H1 (cell line): ENCODE measurements around the gene FAM47A. TPM values are rescaled to one million over a fixed set of nuclear protein-coding genes. Genes with fewer than 3 reads are reported as not detected.

Source experiments
- CTCF ChIA-PET: fragments of 300-600 bp; sonication (Branson Sonifier 250); formaldehyde crosslinking; loops from one replicate; lab custom pipeline; 2021; ENCODE audit not compliant: partially characterized antibody; lab: Charles Lee
- POLR2A ChIA-PET: fragments of 300-600 bp; sonication (Branson Sonifier 250); formaldehyde crosslinking; loops from one replicate; lab custom pipeline; 2021; ENCODE audit warnings: inconsistent platforms; ENCODE audit not compliant: partially characterized antibody; lab: Charles Lee
- DNase-seq, 2 experiments: peaks; one replicate each; pipeline versions ENCODE4 v3.0.0 to v3.0.0-alpha.2; 2010 to 2022; ENCODE audit warnings: low spot score in 2 of 2, low read depth in 1 of 2, mixed read lengths in 1 of 2
- FAIRE-seq: peaks from 2 replicates; lab custom pipeline; 2011; peaks lifted over from hg19 to GRCh38; lab: Jason Lieb, UNC
- H2AFZ ChIP-seq: 2 replicates; pipeline ENCODE4 v1.8.1; 2012; ENCODE audit warnings: low read length, inconsistent platforms
- H2AK5ac ChIP-seq: 2 replicates; pipeline ENCODE4 v1.6.1; 2013; ENCODE audit warnings: low read depth, low read length
- H2BK120ac ChIP-seq: replicated peaks from 2 replicates; pipeline ENCODE3; 2013; ENCODE audit warnings: low read depth, low read length, inconsistent platforms
- H2BK12ac ChIP-seq: 2 replicates; pipeline ENCODE4 v1.6.1; 2013; ENCODE audit warnings: low read depth, low read length
- H2BK15ac ChIP-seq: 2 replicates; pipeline ENCODE4 v1.6.1; 2013; ENCODE audit warnings: low read length
- H2BK20ac ChIP-seq: 2 replicates; pipeline ENCODE4 v1.6.1; 2013; ENCODE audit warnings: low read length
- H2BK5ac ChIP-seq: 2 replicates; pipeline ENCODE4 v1.6.1; 2013; ENCODE audit warnings: low read depth, low read length
- H3K14ac ChIP-seq: 2 replicates; pipeline ENCODE4 v1.6.1; 2013; ENCODE audit warnings: inconsistent platforms; ENCODE audit not compliant: insufficient read length
- H3K18ac ChIP-seq: 2 replicates; pipeline ENCODE4 v1.6.1; 2013; ENCODE audit warnings: low read length; ENCODE audit errors: extremely low read depth
- H3K23ac ChIP-seq: 2 replicates; pipeline ENCODE4 v1.6.1; 2013; ENCODE audit warnings: inconsistent platforms; ENCODE audit not compliant: insufficient read length
- H3K23me2 ChIP-seq: 2 replicates; pipeline ENCODE4 v1.6.1; 2013; ENCODE audit warnings: low read depth, low read length
- H3K27ac ChIP-seq: 2 replicates; pipeline ENCODE4 v1.6.1; 2011; ENCODE audit warnings: low read depth, low read length, inconsistent platforms
- H3K27me3 ChIP-seq, 4 experiments: replicated peaks in 1 of 4; 1 replicate in 1 of 4; 2 replicates in 3 of 4; pipeline versions ENCODE4 v1.6.1 to v1.8.1; 2011 to 2013; ENCODE audit warnings: low read length in 3 of 4, mild to moderate bottlenecking in 3 of 4, inconsistent platforms in 2 of 4, mixed read lengths in 2 of 4, moderate library complexity in 1 of 4; ENCODE audit not compliant: control insufficient read depth in 3 of 4, insufficient read depth in 3 of 4; ENCODE audit errors: extremely low read depth in 1 of 4
- H3K36me3 ChIP-seq, 4 experiments: 2 replicates each; pipeline versions ENCODE4 v1.6.1 to v1.8.1; 2011 to 2013; ENCODE audit warnings: mild to moderate bottlenecking in 4 of 4, low read length in 3 of 4, moderate library complexity in 2 of 4, control low read depth in 1 of 4, inconsistent platforms in 1 of 4; ENCODE audit not compliant: insufficient read depth in 4 of 4, control insufficient read depth in 2 of 4
- H3K4ac ChIP-seq: replicated peaks from 2 replicates; pipeline ENCODE3; 2013; ENCODE audit warnings: low read length, low read depth, mixed read lengths, inconsistent platforms; ENCODE audit not compliant: insufficient read length
- H3K4me1 ChIP-seq, 4 experiments: replicated peaks in 1 of 4; 1 replicate in 1 of 4; 2 replicates in 3 of 4; pipeline versions ENCODE4 v1.6.1 to v1.8.1; 2011 to 2013; ENCODE audit warnings: low read length in 3 of 4, inconsistent platforms in 2 of 4, mixed read lengths in 1 of 4; ENCODE audit not compliant: insufficient read depth in 4 of 4, control insufficient read depth in 3 of 4
- H3K4me2 ChIP-seq, 2 experiments: 2 replicates each; pipeline versions ENCODE4 v1.6.1 to v1.8.1; 2011 to 2013; ENCODE audit warnings: low read depth in 2 of 2, low read length in 2 of 2, control low read depth in 1 of 2, inconsistent platforms in 1 of 2, mild to moderate bottlenecking in 1 of 2; ENCODE audit not compliant: insufficient read depth in 1 of 2
- H3K4me3 ChIP-seq, 4 experiments: fragments of 200-600, 300-600 bp in 1 of 4; sonication (generic), shearing (Covaris generic), sonication (Bioruptor Twin) in 1 of 4; 2 replicates each; pipeline versions ENCODE4 v1.5.1 to v1.8.1; 2011 to 2016; ENCODE audit warnings: low read length in 4 of 4, low read depth in 3 of 4, control low read depth in 2 of 4, inconsistent platforms in 2 of 4, mild to moderate bottlenecking in 2 of 4, mixed read lengths in 1 of 4, moderate library complexity in 1 of 4; ENCODE audit not compliant: insufficient read depth in 2 of 4; ENCODE audit errors: extremely low read depth in 1 of 4
- H3K56ac ChIP-seq: replicated peaks from 2 replicates; pipeline ENCODE3; 2013; ENCODE audit warnings: low read depth, mild to moderate bottlenecking, mixed read lengths, low read length, inconsistent platforms; ENCODE audit not compliant: insufficient read length
- H3K79me1 ChIP-seq: 2 replicates; pipeline ENCODE4 v1.6.1; 2013; ENCODE audit warnings: low read depth, low read length, control low read depth
- H3K79me2 ChIP-seq, 2 experiments: 2 replicates each; pipeline versions ENCODE4 v1.6.1 to v1.8.1; 2012 to 2013; ENCODE audit warnings: low read length in 2 of 2, mild to moderate bottlenecking in 2 of 2, inconsistent platforms in 1 of 2; ENCODE audit not compliant: insufficient read depth in 2 of 2, control insufficient read depth in 1 of 2
- H3K9ac ChIP-seq, 4 experiments: replicated peaks in 1 of 4; 1 replicate in 1 of 4; 2 replicates in 3 of 4; pipeline versions ENCODE4 v1.6.1 to v1.8.1; 2011 to 2013; ENCODE audit warnings: low read depth in 3 of 4, low read length in 3 of 4, control low read depth in 2 of 4, mild to moderate bottlenecking in 2 of 4, moderate library complexity in 2 of 4, inconsistent platforms in 1 of 4; ENCODE audit errors: extremely low read depth in 1 of 4
- H3K9me3 ChIP-seq, 2 experiments: 2 replicates each; pipeline versions ENCODE4 v1.6.1 to v1.8.1; 2012 to 2013; ENCODE audit warnings: mild to moderate bottlenecking in 2 of 2, moderate library complexity in 2 of 2, control low read depth in 1 of 2, inconsistent platforms in 1 of 2, low read depth in 1 of 2, low read length in 1 of 2, mixed read lengths in 1 of 2; ENCODE audit not compliant: insufficient read depth in 2 of 2
- H4K20me1 ChIP-seq, 2 experiments: replicated peaks in 1 of 2; 2 replicates each; pipeline versions ENCODE3 to v1.8.1; 2011 to 2013; ENCODE audit warnings: inconsistent platforms in 2 of 2, low read length in 2 of 2, mild to moderate bottlenecking in 1 of 2; ENCODE audit not compliant: insufficient read depth in 2 of 2, control insufficient read depth in 1 of 2
- H4K5ac ChIP-seq: 2 replicates; pipeline ENCODE4 v1.6.1; 2013; ENCODE audit warnings: low read length, low read depth, mixed read lengths, inconsistent platforms; ENCODE audit not compliant: insufficient read length
- H4K8ac ChIP-seq: 2 replicates; pipeline ENCODE4 v1.8.0; 2013; ENCODE audit warnings: mild to moderate bottlenecking, moderate library complexity, low read length, inconsistent platforms; ENCODE audit not compliant: insufficient read depth; ENCODE audit errors: extremely low read depth
- H4K91ac ChIP-seq: replicated peaks from 2 replicates; pipeline ENCODE3; 2013; ENCODE audit warnings: low read length, mixed read lengths, inconsistent platforms; ENCODE audit not compliant: insufficient read length
- EGR1 ChIP-seq: IDR thresholded peaks from 2 replicates; pipeline ENCODE4 v1.6.1; 2011; ENCODE audit warnings: low read depth, low read length, borderline replicate concordance
- GTF2F1 ChIP-seq: IDR thresholded peaks from 2 replicates; pipeline ENCODE4 v1.6.1; 2012; ENCODE audit warnings: low read depth, low read length, improper control_type of control experiment, borderline replicate concordance
- SIRT6 ChIP-seq: IDR thresholded peaks from one replicate; pipeline ENCODE4 v1.7.1; 2012; ENCODE audit warnings: low read length, inconsistent platforms
- TCF12 ChIP-seq: IDR thresholded peaks from 2 replicates; pipeline ENCODE4 v1.6.1; 2011; ENCODE audit warnings: low read depth, mild to moderate bottlenecking, low read length
- WGBS, 2 experiments: shearing (Covaris generic) in 1 of 2; methylation state at CpG; one replicate each; pipeline versions ENCODE4 v1.1.6 to v1.1.7; 2013 to 2015; ENCODE audit warnings: low lambda C conversion rate in 2 of 2, mixed read lengths in 2 of 2, inconsistent platforms in 1 of 2, low coverage in 1 of 2, missing lambda C conversion rate in 1 of 2; ENCODE audit not compliant: insufficient replicate concordance in 2 of 2, insufficient coverage in 1 of 2, insufficient read length in 1 of 2; ENCODE audit errors: extremely low coverage in 1 of 2, missing lambda C conversion rate in 1 of 2; 5-methylcytosine and 5-hydroxymethylcytosine counted together
- long read RNA-seq, 2 experiments: library from RNA in 1 of 2; library from capped mRNA in 1 of 2; stranded (forward); transcript quantifications; one replicate each; pipeline ENCODE4 v2.0.0, GENCODE V29; 2021; ENCODE audit warnings: inconsistent platforms in 1 of 2
- polyA minus RNA-seq, 3 experiments: library from RNA; depleted of rRNA, polyadenylated mRNA; stranded (reverse); fragments of >200 nt; gene quantifications; 1 replicate in 2 of 3; 2 replicates in 1 of 3; pipeline ENCODE4 v1.2.3, GENCODE V29; 2011
- polyA plus RNA-seq, 7 experiments: library from polyadenylated mRNA; depleted of rRNA in 3 of 7; stranded (reverse) in 5 of 7; unstranded in 2 of 7; fragments of >200 nt in 5 of 7; fragments of 200-250 nt in 2 of 7; gene quantifications; 1 replicate in 5 of 7; 2 replicates in 1 of 7; 4 replicates in 1 of 7; pipeline versions ENCODE4 v1.2.1 to v1.2.3, GENCODE V29; 2011 to 2013; ENCODE audit warnings: missing spikeins in 2 of 7, mixed read lengths in 2 of 7
- total RNA-seq: library from RNA; stranded (reverse); fragmentation: NEBNext Ultra II Directional; extraction: Animal tissue kit (Norgen Biotek cat#: 25700); gene quantifications from 2 replicates; pipeline ENCODE4 v1.2.1, GENCODE V29; 2021
- TF ChIP-seq, protein P1 (sequence below): IDR thresholded peaks from 2 replicates; pipeline ENCODE4 v1.6.1; 2012; ENCODE audit warnings: inconsistent platforms

The FAM47A gene
- total RNA-seq (not detected in 2 replicates), polyA plus RNA-seq (2011; rRNA removed) (not detected in 2 replicates), polyA minus RNA-seq (2011; rRNA and poly(A)+ RNA removed) (not detected in 2 replicates)
- not detected for polyA plus RNA-seq (2011; cell fraction: cytosol; rRNA removed)
- not detected for polyA plus RNA-seq (2011; cell fraction: nucleus; rRNA removed)
- polyA plus RNA-seq (2012, experiment 1 of 2), result not detected in 4 replicates
- polyA plus RNA-seq (2012, experiment 2 of 2), result not detected
- polyA plus RNA-seq (2013, experiment 1 of 2), result not detected
- not detected for polyA plus RNA-seq (2013, experiment 2 of 2)
- not detected for polyA minus RNA-seq (2011; cell fraction: cytosol; rRNA and poly(A)+ RNA removed)
- polyA minus RNA-seq (2011; cell fraction: nucleus; rRNA and poly(A)+ RNA removed), result not detected
- long read RNA-seq, experiment 1, result 0 reads
- long read RNA-seq, experiment 2, result 0 reads

- H3K79me2 ChIP-seq, result no peaks in the 10 kb centered on the region
- no peak within 1 kb of the TSS for H2BK5ac ChIP-seq
- no peaks in the 10 kb centered on the region for H3K4me1 ChIP-seq
- no peak within 1 kb of the TSS for H2AK5ac ChIP-seq
- H3K23me2 ChIP-seq, result no peaks in the 10 kb centered on the region
- no peak within 1 kb of the TSS for H3K9ac ChIP-seq
- H3K14ac ChIP-seq, result no peak within 1 kb of the TSS
- 88% methylated on average over 13 of the region's 25 CpGs; no CpG with 5 or more reads in 1 of the 2 experiments for WGBS, 2 experiments
- H2BK15ac ChIP-seq, result no peak within 1 kb of the TSS
- no peak within 1 kb of the TSS for H3K4me2 ChIP-seq
- no peak within 1 kb of the TSS for H3K18ac ChIP-seq
- no peak within 1 kb of the TSS for H2AFZ ChIP-seq
- DNase-seq (no peak), FAIRE-seq (no peak)
- ChIA-PET CTCF (no interaction called here), POLR2A (no interaction called here)
- H3K27ac ChIP-seq, result no peak within 1 kb of the TSS
- H2BK20ac ChIP-seq, result no peak within 1 kb of the TSS
- H4K20me1 ChIP-seq, result no peaks in the 10 kb centered on the region
- no peak within 1 kb of the TSS for H3K4me3 ChIP-seq
- no peak within 1 kb of the TSS for H2BK12ac ChIP-seq
- no peak within 1 kb of the TSS for H3K23ac ChIP-seq
- no peak within 1 kb of the TSS for H3K4ac ChIP-seq
- no peak within 1 kb of the TSS for H2BK120ac ChIP-seq
- no peak within 1 kb of the TSS for H4K5ac ChIP-seq
- H4K8ac ChIP-seq, result no peak within 1 kb of the TSS
- H3K79me1 ChIP-seq, result no peaks in the 10 kb centered on the region
- no peaks in the 10 kb centered on the region for H3K27me3 ChIP-seq
- no peaks in the 10 kb centered on the region for H3K36me3 ChIP-seq
- no peak within 1 kb of the TSS for H3K56ac ChIP-seq
- peaks cover 0 to 8% of the 10 kb centered on the region in 2 experiments; a peak in 2 of 4 replicates for H3K9me3 ChIP-seq
- H4K91ac ChIP-seq, result no peak within 1 kb of the TSS
- no peak for TF ChIP-seq TCF12
- TF ChIP-seq, protein P1, sequence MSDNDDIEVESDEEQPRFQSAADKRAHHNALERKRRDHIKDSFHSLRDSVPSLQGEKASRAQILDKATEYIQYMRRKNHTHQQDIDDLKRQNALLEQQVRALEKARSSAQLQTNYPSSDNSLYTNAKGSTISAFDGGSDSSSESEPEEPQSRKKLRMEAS, result no peak
- no peak for TF ChIP-seq SIRT6
- no peak for TF ChIP-seq GTF2F1
- TF ChIP-seq EGR1, result no peak
Measured at GRCh38 chrX:34132028-34132427, at the start of gene FAM47A. Gene FAM47A, minus strand, starts transcription at chrX:34132314. Its CDS starts 36 bp downstream, at chrX:34132278.
